ENCODE data around the gene BTBD17.

GRCh38 chr17:74351552-74352210 is 10.0 kb downstream of the BTBD17 start:
- TF ChIP-seq CTCF (IDR thresholded peaks at IDR 0.05; ENCODE audit: low read depth, low read length) (no peak), POLR2A (IDR thresholded peaks at IDR 0.05; ENCODE audit: extremely low read depth, insufficient read length) (no peak)

Measured in NB4 (cell line).